GM11168 (cell line): ENCODE data around the gene CDKL4.
"Not testable (repeated sequence)": the region's sequence is repeated elsewhere in the genome, so short reads cannot be mapped to it uniquely, and the experiment has no call there.

ENCODE experiments used
- in situ Hi-C: fragments of 300-500 bp; cut with MboI; formaldehyde crosslinking; loops from one replicate; pipeline ENCODE4 v1.12.0; 2022; ENCODE audit warnings: low sequenced_read_pairs; ENCODE audit not compliant: unreplicated experiment

CDKL4 gene

GRCh38 chr2:39150102-39150562 lies 93.6 kb downstream of the CDKL4 start:
- in situ Hi-C loops: no loop called here

GRCh38 chr2:39146630-39147029 lies 97.1 kb downstream of the CDKL4 start:
- in situ Hi-C loops: no loop called here

GRCh38 chr2:39145906-39146421 lies 97.8 kb downstream of the CDKL4 start:
- in situ Hi-C loops: no loop called here

- in situ Hi-C loops: no loop called here
Measured at GRCh38 chr2:39144416-39144815, 99.4 kb downstream of the CDKL4 start.

- in situ Hi-C loops: no loop called here
Measured at GRCh38 chr2:39142904-39143605, 100.7 kb downstream of the CDKL4 start.

GRCh38 chr2:39141334-39142271 lies 102.2 kb downstream of the CDKL4 start:
- in situ Hi-C loops: no loop called here

GRCh38 chr2:39140948-39141333 lies 102.8 kb downstream of the CDKL4 start:
- in situ Hi-C loops: not testable (repeated sequence)

GRCh38 chr2:39140322-39140847 lies 103.4 kb downstream of the CDKL4 start:
- in situ Hi-C loops: no loop called here

GRCh38 chr2:39139511-39140237 lies 104.1 kb downstream of the CDKL4 start:
- in situ Hi-C loops: no loop called here

GRCh38 chr2:39138837-39139211 lies 104.9 kb downstream of the CDKL4 start:
- in situ Hi-C loops: no loop called here

GRCh38 chr2:39138187-39138836 lies 105.5 kb downstream of the CDKL4 start:
- in situ Hi-C loops: not testable (repeated sequence)

- in situ Hi-C loops: no loop called here
Measured at GRCh38 chr2:39136799-39137198, 107.0 kb downstream of the CDKL4 start.

- in situ Hi-C loops: no loop called here
Measured at GRCh38 chr2:39135690-39136259, 108.0 kb downstream of the CDKL4 start.

GRCh38 chr2:39133215-39133851 lies 110.4 kb downstream of the CDKL4 start:
- in situ Hi-C loops: no loop called here

- in situ Hi-C loops: loop anchor here (10.0 kb wide), 1 partner anchor 96 kb away; no protein-coding TSS in a partner anchor
Measured at GRCh38 chr2:39128919-39129391, 114.8 kb downstream of the CDKL4 start.

GRCh38 chr2:39127973-39128372 lies 115.8 kb downstream of the CDKL4 start:
- in situ Hi-C loops: loop anchor here (10.0 kb wide), 1 partner anchor 97 kb away; no protein-coding TSS in a partner anchor
